ENCODE results near the gene METTL22. TPM values are rescaled to one million over a fixed set of nuclear protein-coding genes. Genes with fewer than 3 reads are reported as not detected.
A peak's percentile ranks its signal among the peaks of the same experiment; 100 is the strongest.

Gene METTL22
- total RNA-seq, 1 donor from 2014 or later = 42.3 TPM

GRCh38 chr16:8583732-8584131 lies 37.8 kb upstream of the METTL22 start:
- no peak for TF ChIP-seq CTCF (conservative IDR thresholded peaks at IDR 0.05)
- H3K4me1 Mint-ChIP-seq (ENCODE audit: unreplicated experiment) = peaks cover 4% of the 10 kb centered on the region
- H3K36me3 Mint-ChIP-seq = no peaks in the 10 kb centered on the region
- peaks cover 46% of the 10 kb centered on the region for H3K27me3 Mint-ChIP-seq
- no peak overlapping the region for H3K27ac Mint-ChIP-seq
- H3K4me3 Mint-ChIP-seq = no peak overlapping the region
- no peak for DNase-seq (ENCODE audit: extremely low spot score, unreplicated experiment)
- H3K9me3 Mint-ChIP-seq = no peaks in the 10 kb centered on the region

GRCh38 chr16:8585041-8585440 lies 36.5 kb upstream of the METTL22 start:
- peaks cover 4% of the 10 kb centered on the region for H3K4me1 Mint-ChIP-seq (ENCODE audit: unreplicated experiment)
- no peak overlapping the region for H3K4me3 Mint-ChIP-seq
- TF ChIP-seq CTCF (conservative IDR thresholded peaks at IDR 0.05) = no peak
- no peaks in the 10 kb centered on the region for H3K36me3 Mint-ChIP-seq
- H3K27me3 Mint-ChIP-seq = peaks cover 52% of the 10 kb centered on the region
- DNase-seq (ENCODE audit: extremely low spot score, unreplicated experiment) = no peak
- no peaks in the 10 kb centered on the region for H3K9me3 Mint-ChIP-seq
- H3K27ac Mint-ChIP-seq = no peak overlapping the region

GRCh38 chr16:8585857-8586256 lies 35.6 kb upstream of the METTL22 start:
- Mint-ChIP-seq H3K4me3 (no peak overlapping the region), H3K4me1 (ENCODE audit: unreplicated experiment) (peaks cover 4% of the 10 kb centered on the region), H3K9me3 (no peaks in the 10 kb centered on the region), H3K27me3 (peaks cover 52% of the 10 kb centered on the region), H3K36me3 (no peaks in the 10 kb centered on the region), H3K27ac (no peak overlapping the region)
- TF ChIP-seq CTCF (conservative IDR thresholded peaks at IDR 0.05) = no peak
- DNase-seq (ENCODE audit: extremely low spot score, unreplicated experiment) = no peak

- no peaks in the 10 kb centered on the region for H3K36me3 Mint-ChIP-seq
- TF ChIP-seq CTCF (conservative IDR thresholded peaks at IDR 0.05) = no peak
- H3K4me1 Mint-ChIP-seq (ENCODE audit: unreplicated experiment) = peaks cover under 1% of the 10 kb centered on the region
- H3K27ac Mint-ChIP-seq = no peak overlapping the region
- DNase-seq (ENCODE audit: extremely low spot score, unreplicated experiment) = no peak
- H3K4me3 Mint-ChIP-seq = no peak overlapping the region
- peaks cover 49% of the 10 kb centered on the region for H3K27me3 Mint-ChIP-seq
- H3K9me3 Mint-ChIP-seq = no peaks in the 10 kb centered on the region
Observed at GRCh38 chr16:8587065-8587464, 34.4 kb upstream of the METTL22 start.

GRCh38 chr16:8588682-8589056 lies 32.8 kb upstream of the METTL22 start:
- no peak for TF ChIP-seq CTCF (conservative IDR thresholded peaks at IDR 0.05)
- DNase-seq (ENCODE audit: extremely low spot score, unreplicated experiment) = no peak
- H3K36me3 Mint-ChIP-seq = no peaks in the 10 kb centered on the region
- no peaks in the 10 kb centered on the region for H3K9me3 Mint-ChIP-seq
- H3K27me3 Mint-ChIP-seq = peaks cover 45% of the 10 kb centered on the region
- H3K4me3 Mint-ChIP-seq = peak overlapping the region; percentile 58
- peak overlapping the region; percentile 8 for H3K27ac Mint-ChIP-seq
- no peaks in the 10 kb centered on the region for H3K4me1 Mint-ChIP-seq (ENCODE audit: unreplicated experiment)
